GM23338 (cell line): ENCODE results near the gene ATL2. TPM values are rescaled to one million over a fixed set of nuclear protein-coding genes. Genes with fewer than 3 reads are reported as not detected.

Experiments
- ATAC-seq: fragments of 200-7000 bp; cut with Tn5 transposase; 3 replicates; pipeline ENCODE4 v1.9.1; 2020
- DNase-seq: peaks from one replicate; pipeline ENCODE4 v3.0.0-alpha.2; 2015; ENCODE audit warnings: low spot score
- H2AFZ ChIP-seq: fragments of 200-600 bp; sonication (generic); 2 replicates; pipeline ENCODE4 v1.8.0; 2016; ENCODE audit warnings: antibody characterized with exemption, mild to moderate bottlenecking, moderate library complexity
- H3F3A ChIP-seq: fragments of 200-600 bp; sonication (generic); replicated peaks from 2 replicates; pipeline ENCODE4 v1.8.0; 2017; ENCODE audit warnings: antibody characterized with exemption, mixed run types, low read depth
- H3K27ac ChIP-seq: fragments of 200-600 bp; sonication (generic); 2 replicates; pipeline ENCODE4 v1.6.1; 2016; ENCODE audit warnings: low read depth
- H3K27me3 ChIP-seq: fragments of 200-600 bp; sonication (generic); 2 replicates; pipeline ENCODE4 v1.8.0; 2016; ENCODE audit warnings: mild to moderate bottlenecking, mixed run types, moderate library complexity; ENCODE audit not compliant: insufficient read depth
- H3K36me3 ChIP-seq: fragments of 200-600 bp; sonication (generic); 2 replicates; pipeline ENCODE4 v1.8.0; 2016; ENCODE audit warnings: mild to moderate bottlenecking; ENCODE audit not compliant: insufficient read depth
- H3K4me1 ChIP-seq: fragments of 200-600 bp; sonication (generic); 2 replicates; pipeline ENCODE4 v1.8.0; 2016; ENCODE audit warnings: mild to moderate bottlenecking, moderate library complexity; ENCODE audit not compliant: insufficient read depth
- H3K4me2 ChIP-seq: fragments of 200-600 bp; sonication (generic); 2 replicates; pipeline ENCODE4 v1.7.1; 2017; ENCODE audit warnings: mixed run types
- H3K4me3 ChIP-seq: fragments of 200-600 bp; sonication (generic); 2 replicates; pipeline ENCODE4 v1.6.1; 2016; ENCODE audit warnings: mixed run types
- H3K79me2 ChIP-seq: fragments of 200-600 bp; sonication (generic); replicated peaks from 2 replicates; pipeline ENCODE4 v1.8.0; 2017; ENCODE audit warnings: mild to moderate bottlenecking; ENCODE audit not compliant: insufficient read depth
- H3K9me2 ChIP-seq: fragments of 200-600 bp; sonication (generic); 2 replicates; pipeline ENCODE4 v1.8.0; 2017; ENCODE audit not compliant: insufficient read depth
- H4K20me1 ChIP-seq: fragments of 200-600 bp; sonication (generic); replicated peaks from 2 replicates; pipeline ENCODE4 v1.8.0; 2017; ENCODE audit warnings: mild to moderate bottlenecking; ENCODE audit not compliant: insufficient read depth
- H3K27ac Mint-ChIP-seq: 2 replicates; pipeline ENCODE4 v1.8.0; 2020; ENCODE audit warnings: inconsistent platforms, mild to moderate bottlenecking, moderate library complexity, mixed read lengths
- H3K27me3 Mint-ChIP-seq: 3 replicates; pipeline ENCODE4 v1.8.0; 2022; ENCODE audit warnings: low read depth, mild to moderate bottlenecking, moderate library complexity, mixed read lengths, inconsistent platforms; ENCODE audit not compliant: insufficient read depth, poor library complexity
- H3K36me3 Mint-ChIP-seq: 3 replicates; pipeline ENCODE4 v1.8.0; 2021; ENCODE audit warnings: low read depth, mild to moderate bottlenecking, inconsistent platforms, moderate library complexity, mixed read lengths
- H3K4me1 Mint-ChIP-seq: 3 replicates; pipeline ENCODE4 v1.8.0; 2020; ENCODE audit warnings: mild to moderate bottlenecking, inconsistent platforms, mixed read lengths
- H3K4me3 Mint-ChIP-seq: 3 replicates; pipeline ENCODE4 v1.8.0; 2021; ENCODE audit warnings: moderate library complexity, mild to moderate bottlenecking, inconsistent platforms, mixed read lengths
- H3K9me3 Mint-ChIP-seq: 3 replicates; pipeline ENCODE4 v1.8.0; 2020; ENCODE audit warnings: moderate library complexity, mild to moderate bottlenecking, inconsistent platforms, mixed read lengths
- CREB1 ChIP-seq: fragments of 250-450 bp; sonication (Bioruptor Pico); IDR thresholded peaks from 2 replicates; pipeline ENCODE4 v1.5.0; 2020; ENCODE audit warnings: low read depth, mild to moderate bottlenecking, moderate library complexity
- EZH2 ChIP-seq: fragments of 200-600 bp; sonication (generic); IDR thresholded peaks from one replicate; pipeline ENCODE4 v1.8.0; 2017; ENCODE audit warnings: antibody characterized with exemption, mild to moderate bottlenecking, low read depth; ENCODE audit not compliant: unreplicated experiment
- EZH2phosphoT487 ChIP-seq: fragments of 200-600 bp; sonication (generic); IDR thresholded peaks from one replicate; pipeline ENCODE4 v1.8.1; 2018; ENCODE audit warnings: antibody characterized with exemption; ENCODE audit not compliant: unreplicated experiment
- NANOG ChIP-seq: IDR thresholded peaks from 2 replicates; pipeline ENCODE4 v1.6.1; 2016; ENCODE audit warnings: antibody characterized with exemption, borderline replicate concordance
- POLR2AphosphoS5 ChIP-seq: IDR thresholded peaks from 2 replicates; pipeline ENCODE4 v1.6.1; 2016; ENCODE audit warnings: antibody characterized with exemption, low read depth
- STAT1 ChIP-seq: IDR thresholded peaks from one replicate; pipeline ENCODE4 v1.6.1; 2016; ENCODE audit warnings: antibody characterized with exemption; ENCODE audit not compliant: unreplicated experiment
- ZNF114 ChIP-seq: fragments of 250-450 bp; sonication (Bioruptor Pico); IDR thresholded peaks from 2 replicates; pipeline ENCODE4 v1.5.0; 2020; ENCODE audit warnings: mild to moderate bottlenecking, moderate library complexity
- ZNF331 ChIP-seq: fragments of 250-450 bp; sonication (Bioruptor Pico); IDR thresholded peaks from 2 replicates; pipeline ENCODE4 v1.5.0; 2020; ENCODE audit warnings: low read depth, mild to moderate bottlenecking, moderate library complexity
- polyA plus RNA-seq: library from polyadenylated mRNA; unstranded; fragments of >200 nt; fragmentation: Nextera tagmentation; extraction: Ambion mirVana; gene quantifications from 2 replicates; pipeline ENCODE4 v1.2.1, GENCODE V29; 2016
- total RNA-seq: library from RNA; depleted of rRNA; stranded (reverse); fragments of >200 nt; shearing (Covaris generic); gene quantifications from 2 replicates; pipeline ENCODE4 v1.2.3, GENCODE V29; 2014
- TF ChIP-seq, protein P1 (sequence below): fragments of 250-450 bp; sonication (Bioruptor Pico); IDR thresholded peaks from 2 replicates; pipeline ENCODE4 v1.5.0; 2020; ENCODE audit warnings: mild to moderate bottlenecking, moderate library complexity
- TF ChIP-seq, protein P2 (sequence below): IDR thresholded peaks from 2 replicates; pipeline ENCODE4 v1.6.1; 2016; ENCODE audit warnings: antibody characterized with exemption
- TF ChIP-seq, protein P3 (sequence below): IDR thresholded peaks from one replicate; pipeline ENCODE4 v1.6.1; 2018; ENCODE audit warnings: antibody characterized with exemption; ENCODE audit not compliant: unreplicated experiment

The ATL2 gene
- total and polyA plus RNA-seq, 2 experiments from 2014 or later, result 30.2 to 140 TPM

DNA sequence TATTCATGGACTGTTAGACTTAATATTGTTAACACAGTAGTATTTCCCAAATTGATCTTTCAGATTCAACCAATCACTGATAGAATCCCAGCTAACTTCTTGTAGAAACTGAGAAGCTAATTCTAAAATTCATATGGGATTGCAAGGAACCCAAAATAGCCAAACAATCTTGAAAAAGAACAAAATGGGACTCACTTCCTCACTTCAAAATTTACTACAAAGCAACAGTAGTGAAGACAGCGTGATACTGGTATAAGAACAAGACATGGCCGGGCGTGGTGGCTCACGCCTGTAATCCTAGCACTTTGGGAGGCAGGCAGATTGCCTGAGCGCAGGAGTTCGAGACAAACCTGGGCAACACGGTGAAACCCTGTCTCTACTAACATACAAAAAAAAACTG lies 46.3 kb downstream of the ATL2 start:
- H3K36me3 Mint-ChIP-seq, result peaks cover 50% of the 10 kb centered on the region
- TF ChIP-seq STAT1, result no peak
- peaks cover 4% of the 10 kb centered on the region for H3K27me3 Mint-ChIP-seq
- peaks cover 17% of the 10 kb centered on the region for H3K36me3 ChIP-seq
- H3K27ac ChIP-seq, result no peak overlapping the region
- H4K20me1 ChIP-seq, result peaks cover 8% of the 10 kb centered on the region; the same call in 1 of the 2 replicates
- H3F3A ChIP-seq, result no peaks in the 10 kb centered on the region
- H3K4me1 Mint-ChIP-seq, result peaks cover 5% of the 10 kb centered on the region
- peaks cover 78% of the 10 kb centered on the region for H3K79me2 ChIP-seq
- no peaks in the 10 kb centered on the region for H3K4me1 ChIP-seq
- H3K4me3 Mint-ChIP-seq, result no peak overlapping the region
- H3K27ac Mint-ChIP-seq, result no peak overlapping the region
- H3K27me3 ChIP-seq, result no peaks in the 10 kb centered on the region
- H3K4me3 ChIP-seq, result no peak overlapping the region
- H3K9me2 ChIP-seq, result no peaks in the 10 kb centered on the region
- no peak for DNase-seq
- peaks cover 3% of the 10 kb centered on the region for H3K9me3 Mint-ChIP-seq
- H2AFZ ChIP-seq, result no peak overlapping the region
- no peak for ATAC-seq
- no peak overlapping the region for H3K4me2 ChIP-seq

DNA sequence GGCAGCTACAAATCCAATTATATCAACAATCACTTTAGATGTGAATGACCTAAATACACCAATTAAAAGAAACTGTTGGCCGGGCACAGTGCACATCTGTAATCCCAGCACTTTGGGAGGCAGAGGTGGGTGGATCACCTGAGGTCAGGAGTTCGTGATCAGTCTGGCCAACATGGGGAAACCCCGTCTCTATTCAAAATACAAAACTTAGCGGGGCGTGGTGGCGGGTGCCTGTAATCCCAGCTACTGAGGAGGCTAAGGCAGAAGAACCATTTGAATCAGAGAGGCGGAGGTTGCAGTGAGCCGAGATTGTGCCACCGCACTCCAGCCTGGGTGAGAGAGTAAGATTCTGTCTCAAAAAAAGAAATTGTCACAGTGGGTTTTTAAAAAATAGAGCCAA lies 49.5 kb downstream of the ATL2 start:
- H3K36me3 ChIP-seq, result peaks cover 5% of the 10 kb centered on the region
- H3K9me2 ChIP-seq, result no peaks in the 10 kb centered on the region
- H3K4me1 ChIP-seq, result no peaks in the 10 kb centered on the region
- no peak overlapping the region for H3K4me3 ChIP-seq
- peaks cover 5% of the 10 kb centered on the region for H3K27me3 Mint-ChIP-seq
- peaks cover 5% of the 10 kb centered on the region for H3K4me1 Mint-ChIP-seq
- DNase-seq (no peak), ATAC-seq (no peak)
- no peak overlapping the region for H3K4me3 Mint-ChIP-seq
- H3K4me2 ChIP-seq, result no peak overlapping the region
- H3K27ac ChIP-seq, result no peak overlapping the region
- no peaks in the 10 kb centered on the region for H3F3A ChIP-seq
- no peak overlapping the region for H2AFZ ChIP-seq
- H3K27ac Mint-ChIP-seq, result no peak overlapping the region
- H3K79me2 ChIP-seq, result peaks cover 79% of the 10 kb centered on the region
- peaks cover 3% of the 10 kb centered on the region for H3K9me3 Mint-ChIP-seq
- no peaks in the 10 kb centered on the region for H3K27me3 ChIP-seq
- H3K36me3 Mint-ChIP-seq, result peaks cover 32% of the 10 kb centered on the region
- H4K20me1 ChIP-seq, result peaks cover 8% of the 10 kb centered on the region; the same call in 1 of the 2 replicates
- TF ChIP-seq POLR2AphosphoS5 (no peak), STAT1 (no peak), CREB1 (CRISPR knock-in tag) (no peak), EZH2 (no peak), NANOG (no peak), ZNF331 (no peak), EZH2phosphoT487 (no peak), ZNF114 (CRISPR knock-in tag) (no peak)
- TF ChIP-seq, protein P1, sequence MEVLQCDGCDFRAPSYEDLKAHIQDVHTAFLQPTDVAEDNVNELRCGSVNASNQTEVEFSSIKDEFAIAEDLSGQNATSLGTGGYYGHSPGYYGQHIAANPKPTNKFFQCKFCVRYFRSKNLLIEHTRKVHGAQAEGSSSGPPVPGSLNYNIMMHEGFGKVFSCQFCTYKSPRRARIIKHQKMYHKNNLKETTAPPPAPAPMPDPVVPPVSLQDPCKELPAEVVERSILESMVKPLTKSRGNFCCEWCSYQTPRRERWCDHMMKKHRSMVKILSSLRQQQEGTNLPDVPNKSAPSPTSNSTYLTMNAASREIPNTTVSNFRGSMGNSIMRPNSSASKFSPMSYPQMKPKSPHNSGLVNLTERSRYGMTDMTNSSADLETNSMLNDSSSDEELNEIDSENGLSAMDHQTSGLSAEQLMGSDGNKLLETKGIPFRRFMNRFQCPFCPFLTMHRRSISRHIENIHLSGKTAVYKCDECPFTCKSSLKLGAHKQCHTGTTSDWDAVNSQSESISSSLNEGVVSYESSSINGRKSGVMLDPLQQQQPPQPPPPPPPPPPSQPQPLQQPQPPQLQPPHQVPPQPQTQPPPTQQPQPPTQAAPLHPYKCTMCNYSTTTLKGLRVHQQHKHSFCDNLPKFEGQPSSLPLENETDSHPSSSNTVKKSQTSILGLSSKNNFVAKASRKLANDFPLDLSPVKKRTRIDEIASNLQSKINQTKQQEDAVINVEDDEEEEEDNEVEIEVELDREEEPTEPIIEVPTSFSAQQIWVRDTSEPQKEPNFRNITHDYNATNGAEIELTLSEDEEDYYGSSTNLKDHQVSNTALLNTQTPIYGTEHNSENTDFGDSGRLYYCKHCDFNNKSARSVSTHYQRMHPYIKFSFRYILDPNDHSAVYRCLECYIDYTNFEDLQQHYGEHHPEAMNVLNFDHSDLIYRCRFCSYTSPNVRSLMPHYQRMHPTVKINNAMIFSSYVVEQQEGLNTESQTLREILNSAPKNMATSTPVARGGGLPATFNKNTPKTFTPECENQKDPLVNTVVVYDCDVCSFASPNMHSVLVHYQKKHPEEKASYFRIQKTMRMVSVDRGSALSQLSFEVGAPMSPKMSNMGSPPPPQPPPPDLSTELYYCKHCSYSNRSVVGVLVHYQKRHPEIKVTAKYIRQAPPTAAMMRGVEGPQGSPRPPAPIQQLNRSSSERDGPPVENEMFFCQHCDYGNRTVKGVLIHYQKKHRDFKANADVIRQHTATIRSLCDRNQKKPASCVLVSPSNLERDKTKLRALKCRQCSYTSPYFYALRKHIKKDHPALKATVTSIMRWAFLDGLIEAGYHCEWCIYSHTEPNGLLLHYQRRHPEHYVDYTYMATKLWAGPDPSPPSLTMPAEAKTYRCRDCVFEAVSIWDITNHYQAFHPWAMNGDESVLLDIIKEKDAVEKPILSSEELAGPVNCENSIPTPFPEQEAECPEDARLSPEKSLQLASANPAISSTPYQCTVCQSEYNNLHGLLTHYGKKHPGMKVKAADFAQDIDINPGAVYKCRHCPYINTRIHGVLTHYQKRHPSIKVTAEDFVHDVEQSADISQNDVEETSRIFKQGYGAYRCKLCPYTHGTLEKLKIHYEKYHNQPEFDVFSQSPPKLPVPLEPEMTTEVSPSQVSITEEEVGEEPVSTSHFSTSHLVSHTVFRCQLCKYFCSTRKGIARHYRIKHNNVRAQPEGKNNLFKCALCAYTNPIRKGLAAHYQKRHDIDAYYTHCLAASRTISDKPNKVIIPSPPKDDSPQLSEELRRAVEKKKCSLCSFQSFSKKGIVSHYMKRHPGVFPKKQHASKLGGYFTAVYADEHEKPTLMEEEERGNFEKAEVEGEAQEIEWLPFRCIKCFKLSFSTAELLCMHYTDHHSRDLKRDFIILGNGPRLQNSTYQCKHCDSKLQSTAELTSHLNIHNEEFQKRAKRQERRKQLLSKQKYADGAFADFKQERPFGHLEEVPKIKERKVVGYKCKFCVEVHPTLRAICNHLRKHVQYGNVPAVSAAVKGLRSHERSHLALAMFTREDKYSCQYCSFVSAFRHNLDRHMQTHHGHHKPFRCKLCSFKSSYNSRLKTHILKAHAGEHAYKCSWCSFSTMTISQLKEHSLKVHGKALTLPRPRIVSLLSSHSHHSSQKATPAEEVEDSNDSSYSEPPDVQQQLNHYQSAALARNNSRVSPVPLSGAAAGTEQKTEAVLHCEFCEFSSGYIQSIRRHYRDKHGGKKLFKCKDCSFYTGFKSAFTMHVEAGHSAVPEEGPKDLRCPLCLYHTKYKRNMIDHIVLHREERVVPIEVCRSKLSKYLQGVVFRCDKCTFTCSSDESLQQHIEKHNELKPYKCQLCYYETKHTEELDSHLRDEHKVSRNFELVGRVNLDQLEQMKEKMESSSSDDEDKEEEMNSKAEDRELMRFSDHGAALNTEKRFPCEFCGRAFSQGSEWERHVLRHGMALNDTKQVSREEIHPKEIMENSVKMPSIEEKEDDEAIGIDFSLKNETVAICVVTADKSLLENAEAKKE (CRISPR knock-in tag), result no peak
- TF ChIP-seq, protein P2, sequence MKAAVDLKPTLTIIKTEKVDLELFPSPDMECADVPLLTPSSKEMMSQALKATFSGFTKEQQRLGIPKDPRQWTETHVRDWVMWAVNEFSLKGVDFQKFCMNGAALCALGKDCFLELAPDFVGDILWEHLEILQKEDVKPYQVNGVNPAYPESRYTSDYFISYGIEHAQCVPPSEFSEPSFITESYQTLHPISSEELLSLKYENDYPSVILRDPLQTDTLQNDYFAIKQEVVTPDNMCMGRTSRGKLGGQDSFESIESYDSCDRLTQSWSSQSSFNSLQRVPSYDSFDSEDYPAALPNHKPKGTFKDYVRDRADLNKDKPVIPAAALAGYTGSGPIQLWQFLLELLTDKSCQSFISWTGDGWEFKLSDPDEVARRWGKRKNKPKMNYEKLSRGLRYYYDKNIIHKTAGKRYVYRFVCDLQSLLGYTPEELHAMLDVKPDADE, result no peak
- TF ChIP-seq, protein P3, sequence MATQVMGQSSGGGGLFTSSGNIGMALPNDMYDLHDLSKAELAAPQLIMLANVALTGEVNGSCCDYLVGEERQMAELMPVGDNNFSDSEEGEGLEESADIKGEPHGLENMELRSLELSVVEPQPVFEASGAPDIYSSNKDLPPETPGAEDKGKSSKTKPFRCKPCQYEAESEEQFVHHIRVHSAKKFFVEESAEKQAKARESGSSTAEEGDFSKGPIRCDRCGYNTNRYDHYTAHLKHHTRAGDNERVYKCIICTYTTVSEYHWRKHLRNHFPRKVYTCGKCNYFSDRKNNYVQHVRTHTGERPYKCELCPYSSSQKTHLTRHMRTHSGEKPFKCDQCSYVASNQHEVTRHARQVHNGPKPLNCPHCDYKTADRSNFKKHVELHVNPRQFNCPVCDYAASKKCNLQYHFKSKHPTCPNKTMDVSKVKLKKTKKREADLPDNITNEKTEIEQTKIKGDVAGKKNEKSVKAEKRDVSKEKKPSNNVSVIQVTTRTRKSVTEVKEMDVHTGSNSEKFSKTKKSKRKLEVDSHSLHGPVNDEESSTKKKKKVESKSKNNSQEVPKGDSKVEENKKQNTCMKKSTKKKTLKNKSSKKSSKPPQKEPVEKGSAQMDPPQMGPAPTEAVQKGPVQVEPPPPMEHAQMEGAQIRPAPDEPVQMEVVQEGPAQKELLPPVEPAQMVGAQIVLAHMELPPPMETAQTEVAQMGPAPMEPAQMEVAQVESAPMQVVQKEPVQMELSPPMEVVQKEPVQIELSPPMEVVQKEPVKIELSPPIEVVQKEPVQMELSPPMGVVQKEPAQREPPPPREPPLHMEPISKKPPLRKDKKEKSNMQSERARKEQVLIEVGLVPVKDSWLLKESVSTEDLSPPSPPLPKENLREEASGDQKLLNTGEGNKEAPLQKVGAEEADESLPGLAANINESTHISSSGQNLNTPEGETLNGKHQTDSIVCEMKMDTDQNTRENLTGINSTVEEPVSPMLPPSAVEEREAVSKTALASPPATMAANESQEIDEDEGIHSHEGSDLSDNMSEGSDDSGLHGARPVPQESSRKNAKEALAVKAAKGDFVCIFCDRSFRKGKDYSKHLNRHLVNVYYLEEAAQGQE, result no peak
